Endothelial cell (in vitro differentiated cells): ENCODE results near the gene GMDS. TPM values are rescaled to one million over a fixed set of nuclear protein-coding genes. Genes with fewer than 3 reads are reported as not detected.

Experiments used
- DNase-seq: peaks from one replicate; pipeline ENCODE4 v3.0.0; 2021; ENCODE audit warnings: low spot score
- H3K27ac Mint-ChIP-seq: one replicate; pipeline ENCODE4 v1.8.0; 2021; ENCODE audit warnings: mixed read lengths, inconsistent platforms; ENCODE audit not compliant: unreplicated experiment
- H3K27me3 Mint-ChIP-seq: one replicate; pipeline ENCODE4 v1.8.0; 2021; ENCODE audit warnings: mild to moderate bottlenecking, moderate library complexity, mixed read lengths, inconsistent platforms; ENCODE audit not compliant: unreplicated experiment
- H3K36me3 Mint-ChIP-seq: one replicate; pipeline ENCODE4 v1.8.0; 2021; ENCODE audit warnings: mild to moderate bottlenecking, low read depth, mixed read lengths, inconsistent platforms; ENCODE audit not compliant: unreplicated experiment
- H3K4me1 Mint-ChIP-seq: one replicate; pipeline ENCODE4 v1.8.0; 2021; ENCODE audit warnings: mild to moderate bottlenecking, mixed read lengths, inconsistent platforms; ENCODE audit not compliant: unreplicated experiment
- H3K4me3 Mint-ChIP-seq: one replicate; pipeline ENCODE4 v1.8.0; 2021; ENCODE audit warnings: mild to moderate bottlenecking, mixed read lengths, inconsistent platforms; ENCODE audit not compliant: unreplicated experiment
- H3K9me3 Mint-ChIP-seq: one replicate; pipeline ENCODE4 v1.8.0; 2021; ENCODE audit warnings: mixed read lengths, inconsistent platforms; ENCODE audit not compliant: unreplicated experiment
- total RNA-seq: library from RNA; stranded (reverse); fragmentation: NEBNext Ultra II Directional; extraction: Animal tissue kit (Norgen Biotek cat#: 25700); gene quantifications from one replicate; pipeline ENCODE4 v1.2.1, GENCODE V29; 2021; ENCODE audit not compliant: unreplicated experiment
- TF ChIP-seq, protein P1 (sequence below): fragments of 200-600 bp; sonication (generic); IDR thresholded peaks from one replicate; pipeline ENCODE4 v1.5.0; 2021; ENCODE audit warnings: antibody characterized with exemption; ENCODE audit not compliant: unreplicated experiment

The GMDS gene
- total RNA-seq, 1 donor from 2014 or later, result 36.0 TPM

DNA sequence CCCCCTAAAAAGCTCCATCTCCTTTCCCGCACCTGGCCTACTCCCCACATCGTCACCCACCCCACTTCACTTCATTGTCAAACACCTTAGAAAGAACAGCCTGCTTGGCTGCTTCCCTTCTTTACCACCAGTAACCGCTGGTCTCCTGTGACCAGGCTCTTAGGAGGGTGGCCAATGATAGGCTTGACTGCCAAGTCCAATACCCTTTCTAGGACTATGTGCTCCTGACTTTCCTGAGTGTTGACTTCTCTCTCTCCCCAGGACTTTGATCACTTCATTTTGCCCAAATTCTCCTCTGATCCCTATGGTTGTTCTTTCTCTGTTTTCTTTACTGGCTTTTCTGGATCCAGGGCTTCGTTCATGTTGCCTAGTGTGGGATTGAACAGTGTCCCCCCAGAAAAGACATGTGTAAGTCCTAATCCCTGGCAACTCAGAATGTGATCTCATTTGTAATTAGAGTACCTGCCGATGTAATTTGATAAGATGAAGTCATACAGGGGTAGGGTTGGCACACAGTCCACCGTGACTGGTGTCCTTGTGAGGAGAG is 254.0 kb downstream of the GMDS start:
- Mint-ChIP-seq H3K27me3 (peaks cover 1% of the 10 kb centered on the region), H3K36me3 (peaks cover 4% of the 10 kb centered on the region), H3K9me3 (no peaks in the 10 kb centered on the region), H3K4me3 (no peak overlapping the region), H3K27ac (no peak overlapping the region), H3K4me1 (peaks cover 10% of the 10 kb centered on the region)
- TF ChIP-seq, protein P1, sequence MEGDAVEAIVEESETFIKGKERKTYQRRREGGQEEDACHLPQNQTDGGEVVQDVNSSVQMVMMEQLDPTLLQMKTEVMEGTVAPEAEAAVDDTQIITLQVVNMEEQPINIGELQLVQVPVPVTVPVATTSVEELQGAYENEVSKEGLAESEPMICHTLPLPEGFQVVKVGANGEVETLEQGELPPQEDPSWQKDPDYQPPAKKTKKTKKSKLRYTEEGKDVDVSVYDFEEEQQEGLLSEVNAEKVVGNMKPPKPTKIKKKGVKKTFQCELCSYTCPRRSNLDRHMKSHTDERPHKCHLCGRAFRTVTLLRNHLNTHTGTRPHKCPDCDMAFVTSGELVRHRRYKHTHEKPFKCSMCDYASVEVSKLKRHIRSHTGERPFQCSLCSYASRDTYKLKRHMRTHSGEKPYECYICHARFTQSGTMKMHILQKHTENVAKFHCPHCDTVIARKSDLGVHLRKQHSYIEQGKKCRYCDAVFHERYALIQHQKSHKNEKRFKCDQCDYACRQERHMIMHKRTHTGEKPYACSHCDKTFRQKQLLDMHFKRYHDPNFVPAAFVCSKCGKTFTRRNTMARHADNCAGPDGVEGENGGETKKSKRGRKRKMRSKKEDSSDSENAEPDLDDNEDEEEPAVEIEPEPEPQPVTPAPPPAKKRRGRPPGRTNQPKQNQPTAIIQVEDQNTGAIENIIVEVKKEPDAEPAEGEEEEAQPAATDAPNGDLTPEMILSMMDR, result no peak
- DNase-seq, result no peak

DNA sequence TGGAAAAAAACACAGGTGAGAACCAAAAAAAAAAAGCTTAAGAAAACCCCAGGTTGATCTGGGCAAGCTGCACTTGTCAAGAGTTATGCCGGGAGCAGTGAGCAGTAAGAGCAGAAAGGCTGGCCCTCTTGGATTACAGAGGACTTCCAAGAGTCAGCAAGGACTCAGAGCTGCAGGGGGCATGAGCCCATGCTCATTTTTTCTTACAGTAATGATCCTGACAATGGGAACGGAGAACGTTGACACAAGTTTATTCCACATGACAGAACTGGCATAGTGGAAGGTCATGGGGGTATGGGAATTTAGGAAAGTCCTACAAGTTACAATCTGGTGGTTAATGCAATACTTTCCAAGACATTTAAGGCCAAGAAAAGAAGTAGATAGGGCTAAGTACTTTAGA is 256.6 kb downstream of the GMDS start:
- Mint-ChIP-seq H3K4me1 (no peaks in the 10 kb centered on the region), H3K4me3 (no peak overlapping the region), H3K27me3 (peaks cover 1% of the 10 kb centered on the region), H3K36me3 (peaks cover 4% of the 10 kb centered on the region), H3K27ac (no peak overlapping the region), H3K9me3 (no peaks in the 10 kb centered on the region)
- TF ChIP-seq, protein P1, result no peak
- no peak for DNase-seq

DNA sequence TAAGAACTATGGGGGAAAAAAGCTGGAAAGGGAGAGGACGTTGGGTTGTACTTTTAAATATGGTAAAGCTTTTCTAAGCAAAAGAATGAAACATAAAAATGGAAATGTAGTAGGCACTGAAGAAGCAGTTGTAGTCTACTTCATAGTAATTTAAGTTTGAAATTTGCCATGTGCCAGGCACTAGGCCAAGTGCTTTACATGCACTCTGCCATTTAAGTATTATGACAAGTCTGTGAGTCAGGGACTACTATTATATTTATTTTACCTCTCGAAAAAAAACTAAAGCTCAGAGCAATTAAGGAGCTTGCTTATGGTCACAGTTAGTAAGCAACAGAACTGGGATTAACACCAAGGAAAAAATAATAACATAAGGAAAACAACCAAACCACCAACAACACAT is 257.8 kb downstream of the GMDS start:
- no peak for DNase-seq
- Mint-ChIP-seq H3K36me3 (peaks cover 4% of the 10 kb centered on the region), H3K9me3 (peaks cover 5% of the 10 kb centered on the region), H3K27ac (no peak overlapping the region), H3K27me3 (no peaks in the 10 kb centered on the region), H3K4me3 (no peak overlapping the region), H3K4me1 (no peaks in the 10 kb centered on the region)
- TF ChIP-seq, protein P1, result no peak

DNA sequence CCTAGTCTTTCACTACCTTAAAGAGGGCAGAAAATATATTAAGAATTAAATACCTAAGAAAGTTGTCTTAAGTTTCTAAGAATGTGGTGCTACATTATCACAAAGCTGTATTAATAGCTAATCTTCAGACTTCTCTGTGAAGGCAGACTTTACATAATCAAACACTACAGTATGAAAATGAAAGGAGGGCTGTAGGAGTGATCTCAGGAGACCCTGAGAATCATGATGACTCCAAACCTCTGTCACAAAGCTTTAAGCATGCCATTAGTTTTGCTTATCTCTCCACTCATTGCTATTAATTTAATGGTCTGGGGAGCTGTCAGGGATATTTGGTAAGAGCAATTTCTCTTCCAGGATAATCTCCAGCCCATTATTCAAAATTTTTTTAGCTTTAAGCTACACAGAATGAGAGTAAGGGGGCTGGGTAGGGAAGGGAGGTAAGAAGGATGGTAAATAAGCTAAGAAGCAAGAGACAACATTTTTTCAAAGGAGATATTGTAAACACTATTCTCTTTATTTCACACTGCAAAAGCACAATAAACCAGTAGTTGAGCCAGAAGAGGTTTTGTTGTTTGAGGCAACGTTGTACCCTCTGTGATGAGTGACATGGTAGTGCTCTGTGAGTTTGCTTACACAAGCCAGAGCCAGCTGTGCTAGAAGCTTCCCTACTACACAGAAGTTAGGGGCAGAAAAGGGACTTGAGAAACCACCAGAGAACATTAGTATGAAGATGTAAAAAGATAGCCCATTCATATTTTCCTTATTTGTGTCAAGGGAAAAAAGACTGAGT is 258.8 kb downstream of the GMDS start:
- TF ChIP-seq, protein P1, result no peak
- no peaks in the 10 kb centered on the region for H3K27me3 Mint-ChIP-seq

DNA sequence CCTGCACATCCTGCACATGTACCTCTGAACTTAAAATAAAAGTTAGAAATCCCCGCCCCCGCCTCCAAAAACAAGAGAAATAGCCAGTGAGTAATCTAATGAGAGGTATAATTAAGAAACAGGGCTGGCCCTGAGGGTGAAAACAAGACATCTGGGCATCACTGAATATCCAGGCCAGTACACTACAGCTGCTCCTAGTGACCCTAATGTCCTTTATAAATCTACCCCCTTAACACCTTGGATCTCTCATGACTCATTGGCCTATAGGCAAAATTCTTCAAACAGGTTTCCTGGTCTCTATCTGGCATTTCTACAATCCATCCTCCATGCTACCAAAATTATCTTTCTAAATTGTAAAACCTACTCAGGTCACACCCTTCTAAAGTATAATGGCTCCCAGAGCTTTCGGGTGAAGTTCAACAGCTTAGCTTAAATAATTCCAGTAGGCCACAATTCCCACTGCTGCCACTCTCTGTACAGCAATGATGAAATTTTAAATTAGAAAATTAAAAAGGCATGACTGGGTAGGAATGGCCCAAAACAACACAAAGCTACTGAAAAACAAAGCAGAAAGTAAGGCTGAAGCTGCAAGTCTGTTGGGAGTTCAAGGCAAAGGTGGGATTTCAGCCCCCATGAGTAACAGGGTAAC is 260.9 kb downstream of the GMDS start:
- H3K36me3 Mint-ChIP-seq, result peaks cover 3% of the 10 kb centered on the region
- H3K4me1 Mint-ChIP-seq, result no peaks in the 10 kb centered on the region
- H3K9me3 Mint-ChIP-seq, result peaks cover 7% of the 10 kb centered on the region
- TF ChIP-seq, protein P1, result no peak
- no peak overlapping the region for H3K4me3 Mint-ChIP-seq
- no peaks in the 10 kb centered on the region for H3K27me3 Mint-ChIP-seq
- H3K27ac Mint-ChIP-seq, result no peak overlapping the region
- no peak for DNase-seq

More for the DNA sequence above, 258.8 kb downstream of the GMDS start:
- Mint-ChIP-seq H3K36me3 (no peaks in the 10 kb centered on the region), H3K4me3 (no peak overlapping the region), H3K9me3 (peaks cover 7% of the 10 kb centered on the region), H3K27ac (no peak overlapping the region), H3K4me1 (no peaks in the 10 kb centered on the region)
- no peak for DNase-seq
